Glomerular endothelial cell (primary cell): Measurements from ENCODE around the gene SLC30A4. TPM values are rescaled to one million over a fixed set of nuclear protein-coding genes. Genes with fewer than 3 reads are reported as not detected.

ENCODE experiments used
- DNase-seq: peaks from one replicate; pipeline ENCODE4 v3.0.0-alpha.2; 2011; ENCODE audit warnings: low read depth, low spot score; ENCODE audit errors: extremely low read depth
- total RNA-seq: library from RNA; depleted of rRNA; stranded (reverse); fragments of >200 nt; gene quantifications from 2 replicates; pipeline ENCODE4 v1.2.3, GENCODE V29; 2015

SLC30A4 gene
- total RNA-seq, 1 donor from 2014 or later, result 10.6 TPM

- peak; percentile 91 for DNase-seq
Measured at GRCh38 chr15:45456212-45457106, 66.1 kb downstream of the SLC30A4 start.

- no peak for DNase-seq
Measured at GRCh38 chr15:45454814-45455213, 67.7 kb downstream of the SLC30A4 start.

- no peak for DNase-seq
Measured at GRCh38 chr15:45451265-45451664, 71.3 kb downstream of the SLC30A4 start.

- no peak for DNase-seq
Measured at GRCh38 chr15:45449916-45450867, 72.4 kb downstream of the SLC30A4 start.

GRCh38 chr15:45449395-45449794 is 73.2 kb downstream of the SLC30A4 start:
- no peak for DNase-seq

- DNase-seq, result no peak
Measured at GRCh38 chr15:45448066-45448915, 74.3 kb downstream of the SLC30A4 start.

GRCh38 chr15:45443645-45444044 is 78.9 kb downstream of the SLC30A4 start:
- DNase-seq, result no peak

- no peak for DNase-seq
Measured at GRCh38 chr15:45442507-45443135, 79.9 kb downstream of the SLC30A4 start.

GRCh38 chr15:45441686-45442085 is 80.9 kb downstream of the SLC30A4 start:
- peak; percentile 34 for DNase-seq

- DNase-seq, result no peak
Measured at GRCh38 chr15:45441036-45441435, 81.5 kb downstream of the SLC30A4 start.

GRCh38 chr15:45439521-45440260 is 82.9 kb downstream of the SLC30A4 start:
- DNase-seq, result no peak

- no peak for DNase-seq
Measured at GRCh38 chr15:45435124-45435903, 87.2 kb downstream of the SLC30A4 start.

- DNase-seq, result no peak
Measured at GRCh38 chr15:45434078-45434567, 88.4 kb downstream of the SLC30A4 start.

GRCh38 chr15:45431511-45431910 is 91.0 kb downstream of the SLC30A4 start:
- DNase-seq, result no peak

- no peak for DNase-seq
Measured at GRCh38 chr15:45429941-45430792, 92.4 kb downstream of the SLC30A4 start.
